ENCODE data around the gene KLHDC8B. TPM values are rescaled to one million over a fixed set of nuclear protein-coding genes. Genes with fewer than 3 reads are reported as not detected.
A peak's percentile ranks its signal among the peaks of the same experiment; 100 is the strongest.

The KLHDC8B gene
- total RNA-seq, 1 donor from 2014 or later = 10.1 TPM

DNA sequence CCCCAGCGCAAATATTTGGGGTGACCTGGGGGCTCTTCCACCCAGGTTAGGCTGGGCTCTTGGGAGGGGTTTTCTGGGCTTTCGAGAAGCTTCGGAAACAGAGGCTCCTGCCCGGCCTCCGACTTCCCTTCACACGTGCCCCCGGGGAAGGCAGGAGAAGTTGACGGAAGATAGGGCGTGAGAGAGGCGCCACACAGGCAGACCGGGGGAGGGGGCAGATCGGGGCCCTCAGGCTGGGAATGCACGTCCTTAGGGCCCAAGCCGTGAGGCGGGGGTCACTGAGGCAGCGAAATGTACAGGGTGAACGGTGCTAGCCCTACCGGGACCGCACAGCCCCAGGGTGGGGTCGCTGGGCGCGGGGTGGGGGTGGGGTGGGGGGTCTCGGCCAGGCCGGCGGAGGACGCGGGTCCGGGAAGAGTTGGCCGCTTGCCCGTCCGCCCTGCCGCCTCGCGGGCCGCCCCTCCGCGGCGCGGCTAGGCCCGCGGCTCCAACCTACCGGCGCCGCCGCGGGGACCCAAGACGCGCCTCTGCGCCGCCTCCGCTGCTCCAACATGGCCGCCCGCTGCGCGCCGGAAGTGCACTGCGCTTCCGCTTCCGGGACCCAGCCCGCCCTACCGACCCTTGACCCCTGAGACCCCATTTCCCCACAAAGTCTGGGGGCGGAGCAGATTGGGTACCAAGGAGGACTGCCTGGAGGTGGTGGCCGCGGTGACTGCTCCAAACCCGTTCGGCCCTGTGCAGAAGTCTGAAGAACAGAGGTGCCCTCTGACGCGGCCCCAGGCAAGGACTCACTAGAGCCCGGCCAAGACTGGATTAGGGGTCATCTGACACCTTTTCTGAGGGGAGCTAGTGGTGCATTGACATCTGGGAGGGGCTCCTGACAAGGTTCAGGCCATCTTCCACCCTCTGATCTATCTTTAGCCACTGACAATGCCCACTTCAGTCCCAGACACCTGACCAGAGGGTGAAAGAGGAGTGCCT is 5.3 kb upstream of the KLHDC8B start, which contains the start of gene CCDC71:
Gene CCDC71 (minus strand): TSS at position 561 of the 981 bp plus-strand sequence. CDS start 2,123 bp downstream, outside the sequence.
- peak within 1 kb of the TSS; percentile 96 for H3K4me3 ChIP-seq (ENCODE audit: low read depth, low read length)
- DNase-seq (ENCODE audit: low read depth) = no peak

DNA sequence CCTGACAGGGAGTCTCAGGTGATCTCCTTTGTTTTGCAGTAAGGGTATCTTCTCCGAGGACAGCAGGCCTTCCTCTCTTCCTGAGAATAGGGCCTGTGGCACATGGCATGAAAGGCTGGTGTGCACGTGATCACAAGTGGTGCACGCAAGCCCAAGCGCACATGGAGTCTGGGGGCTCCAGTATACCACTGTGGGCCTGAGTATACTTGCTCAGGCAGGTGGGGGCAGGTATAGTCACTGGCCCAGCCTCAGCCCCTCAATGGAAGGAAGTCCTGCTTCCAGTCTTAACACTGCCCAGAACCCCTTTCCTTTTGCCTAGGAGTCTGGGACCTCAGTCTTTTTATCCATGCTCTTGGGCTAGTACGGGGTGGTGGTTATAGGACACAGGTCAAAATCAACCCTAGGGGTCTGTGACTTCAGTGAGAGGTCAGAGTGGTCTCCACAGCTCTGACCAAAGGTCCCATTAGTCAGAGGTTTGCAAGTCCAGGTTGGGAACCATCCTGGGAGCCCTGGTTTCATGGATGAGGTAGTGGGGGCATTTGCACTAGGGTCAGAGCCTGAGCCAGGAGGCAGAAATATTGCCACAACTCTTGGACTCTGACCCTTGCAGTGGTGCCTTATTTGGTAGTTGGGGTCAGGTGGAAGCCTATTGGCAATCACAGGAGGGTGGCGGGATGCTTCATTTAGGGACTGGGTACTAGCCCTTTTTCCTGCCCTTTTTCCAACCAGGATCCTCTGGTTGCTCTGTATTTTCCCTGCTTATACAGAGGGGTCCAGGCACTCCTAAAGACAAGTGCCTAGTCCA is 4.4 kb upstream of the KLHDC8B start:
- DNase-seq (ENCODE audit: low read depth) = no peak
- TF ChIP-seq, protein P1, sequence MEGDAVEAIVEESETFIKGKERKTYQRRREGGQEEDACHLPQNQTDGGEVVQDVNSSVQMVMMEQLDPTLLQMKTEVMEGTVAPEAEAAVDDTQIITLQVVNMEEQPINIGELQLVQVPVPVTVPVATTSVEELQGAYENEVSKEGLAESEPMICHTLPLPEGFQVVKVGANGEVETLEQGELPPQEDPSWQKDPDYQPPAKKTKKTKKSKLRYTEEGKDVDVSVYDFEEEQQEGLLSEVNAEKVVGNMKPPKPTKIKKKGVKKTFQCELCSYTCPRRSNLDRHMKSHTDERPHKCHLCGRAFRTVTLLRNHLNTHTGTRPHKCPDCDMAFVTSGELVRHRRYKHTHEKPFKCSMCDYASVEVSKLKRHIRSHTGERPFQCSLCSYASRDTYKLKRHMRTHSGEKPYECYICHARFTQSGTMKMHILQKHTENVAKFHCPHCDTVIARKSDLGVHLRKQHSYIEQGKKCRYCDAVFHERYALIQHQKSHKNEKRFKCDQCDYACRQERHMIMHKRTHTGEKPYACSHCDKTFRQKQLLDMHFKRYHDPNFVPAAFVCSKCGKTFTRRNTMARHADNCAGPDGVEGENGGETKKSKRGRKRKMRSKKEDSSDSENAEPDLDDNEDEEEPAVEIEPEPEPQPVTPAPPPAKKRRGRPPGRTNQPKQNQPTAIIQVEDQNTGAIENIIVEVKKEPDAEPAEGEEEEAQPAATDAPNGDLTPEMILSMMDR (IDR thresholded peaks at IDR 0.05; ENCODE audit: insufficient read depth, low read length, poor library complexity, severe bottlenecking) = no peak
- peak overlapping the region; percentile 96 for H3K4me3 ChIP-seq (ENCODE audit: low read depth, low read length)
- peaks cover 4% of the 10 kb centered on the region for H3K36me3 ChIP-seq (ENCODE audit: control insufficient read depth, insufficient read depth, low read length)
- H3K27me3 ChIP-seq (ENCODE audit: control insufficient read depth, insufficient read depth, low read length) = no peaks in the 10 kb centered on the region

More for the DNA sequence above, 5.3 kb upstream of the KLHDC8B start, which contains the start of gene CCDC71:
- peaks cover 4% of the 10 kb centered on the region for H3K36me3 ChIP-seq (ENCODE audit: control insufficient read depth, insufficient read depth, low read length)
- H3K27me3 ChIP-seq (ENCODE audit: control insufficient read depth, insufficient read depth, low read length) = no peaks in the 10 kb centered on the region
- TF ChIP-seq, protein P1 (IDR thresholded peaks at IDR 0.05; ENCODE audit: insufficient read depth, low read length, poor library complexity, severe bottlenecking) = no peak

DNA sequence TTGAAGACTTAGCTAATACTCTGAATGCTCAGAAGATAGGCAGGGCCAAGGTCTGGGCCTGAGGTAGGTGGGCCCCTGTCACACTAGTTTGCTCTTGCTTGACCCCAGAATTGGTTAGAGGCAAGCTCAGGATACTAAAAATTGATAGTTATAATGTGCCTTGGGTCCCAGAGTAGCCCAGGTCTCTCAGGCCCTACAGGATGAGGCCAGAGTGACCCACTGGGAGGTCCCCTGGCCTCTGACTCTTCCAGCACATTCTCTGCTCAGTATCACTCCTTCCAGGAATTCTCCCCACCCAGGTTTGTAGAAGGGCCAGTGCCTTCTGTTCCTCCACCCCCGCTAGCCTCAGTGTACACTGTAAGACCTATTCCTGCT is 667 bp upstream of the KLHDC8B start:
- Histone ChIP-seq H3K4me3 (ENCODE audit: low read depth, low read length) (peak overlapping the region; percentile 72), H3K27me3 (ENCODE audit: control insufficient read depth, insufficient read depth, low read length) (no peaks in the 10 kb centered on the region), H3K36me3 (ENCODE audit: control insufficient read depth, insufficient read depth, low read length) (no peaks in the 10 kb centered on the region)
- TF ChIP-seq, protein P1 (IDR thresholded peaks at IDR 0.05; ENCODE audit: insufficient read depth, low read length, poor library complexity, severe bottlenecking) = no peak
- DNase-seq (ENCODE audit: low read depth) = no peak

DNA sequence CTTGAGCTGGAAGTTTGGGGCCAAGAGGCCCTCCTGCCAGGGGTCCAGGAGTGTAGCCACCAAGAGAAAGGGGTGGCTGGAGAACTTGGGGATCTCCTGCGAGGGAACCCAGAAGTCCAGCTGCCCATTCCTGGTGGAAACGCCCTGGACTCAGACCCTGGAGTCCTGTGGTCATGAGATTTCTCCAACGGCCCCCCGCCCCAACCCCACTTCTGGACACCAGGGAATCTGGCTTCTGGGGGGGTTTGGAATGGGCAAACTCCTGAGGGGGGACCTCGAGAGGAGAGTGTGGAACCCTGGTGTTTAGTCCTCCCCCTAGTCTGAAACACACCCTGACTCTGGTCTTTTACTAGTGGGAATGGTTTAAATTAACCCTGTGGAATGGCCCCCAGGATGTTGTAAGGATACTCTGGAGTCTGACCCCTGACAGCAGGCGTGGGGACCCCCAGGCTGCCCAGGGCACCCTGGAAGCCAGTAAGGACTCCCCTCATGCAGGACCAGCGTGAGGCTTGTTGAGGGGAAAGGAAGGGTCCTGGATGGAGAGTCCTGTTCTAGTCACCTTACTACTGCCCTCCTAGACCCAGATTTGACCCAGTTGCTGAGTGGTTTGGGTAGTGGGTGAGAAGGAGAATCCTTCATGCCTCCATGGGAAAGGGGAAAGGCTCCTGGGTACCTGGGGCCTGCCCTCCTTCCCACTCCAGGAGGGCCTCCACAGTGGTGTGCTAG is 540 bp downstream of the KLHDC8B start:
- peak overlapping the region; percentile 72 for H3K4me3 ChIP-seq (ENCODE audit: low read depth, low read length)
- no peaks in the 10 kb centered on the region for H3K36me3 ChIP-seq (ENCODE audit: control insufficient read depth, insufficient read depth, low read length)
- DNase-seq (ENCODE audit: low read depth) = no peak
- TF ChIP-seq, protein P1 (IDR thresholded peaks at IDR 0.05; ENCODE audit: insufficient read depth, low read length, poor library complexity, severe bottlenecking) = no peak
- H3K27me3 ChIP-seq (ENCODE audit: control insufficient read depth, insufficient read depth, low read length) = no peaks in the 10 kb centered on the region

DNA sequence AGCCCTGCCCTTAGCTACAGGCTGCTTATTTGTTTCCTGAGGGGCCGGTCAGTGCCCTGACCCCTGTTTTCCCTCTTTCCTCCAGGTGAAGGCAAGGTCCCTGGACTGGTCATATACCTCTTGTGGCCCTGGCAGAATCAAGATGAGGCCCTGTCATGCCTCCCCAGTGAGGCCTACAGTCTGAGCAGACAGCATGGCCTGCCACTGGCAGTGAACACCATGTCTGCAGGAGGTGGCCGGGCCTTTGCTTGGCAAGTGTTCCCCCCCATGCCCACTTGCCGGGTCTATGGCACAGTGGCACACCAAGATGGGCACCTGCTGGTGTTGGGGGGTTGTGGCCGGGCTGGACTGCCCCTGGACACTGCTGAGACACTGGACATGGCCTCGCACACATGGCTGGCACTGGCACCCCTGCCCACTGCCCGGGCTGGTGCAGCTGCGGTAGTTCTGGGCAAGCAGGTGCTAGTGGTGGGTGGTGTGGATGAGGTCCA is 1.2 kb downstream of the KLHDC8B start:
- Histone ChIP-seq H3K4me3 (ENCODE audit: low read depth, low read length) (no peak overlapping the region), H3K36me3 (ENCODE audit: control insufficient read depth, insufficient read depth, low read length) (no peaks in the 10 kb centered on the region), H3K27me3 (ENCODE audit: control insufficient read depth, insufficient read depth, low read length) (no peaks in the 10 kb centered on the region)
- no peak for DNase-seq (ENCODE audit: low read depth)
- TF ChIP-seq, protein P1 (IDR thresholded peaks at IDR 0.05; ENCODE audit: insufficient read depth, low read length, poor library complexity, severe bottlenecking) = no peak

Measured in kidney epithelial cell (primary cell).